HUDEP-2 (cell line): ENCODE data around the gene COLGALT1.

Experiments
- DNase-seq, 76 experiments: peaks; one replicate each; lab custom pipeline; 2025; ENCODE audit not compliant: unreplicated experiment in 76 of 76; lab: John Stamatoyannopoulos, UW

COLGALT1 gene

DNA sequence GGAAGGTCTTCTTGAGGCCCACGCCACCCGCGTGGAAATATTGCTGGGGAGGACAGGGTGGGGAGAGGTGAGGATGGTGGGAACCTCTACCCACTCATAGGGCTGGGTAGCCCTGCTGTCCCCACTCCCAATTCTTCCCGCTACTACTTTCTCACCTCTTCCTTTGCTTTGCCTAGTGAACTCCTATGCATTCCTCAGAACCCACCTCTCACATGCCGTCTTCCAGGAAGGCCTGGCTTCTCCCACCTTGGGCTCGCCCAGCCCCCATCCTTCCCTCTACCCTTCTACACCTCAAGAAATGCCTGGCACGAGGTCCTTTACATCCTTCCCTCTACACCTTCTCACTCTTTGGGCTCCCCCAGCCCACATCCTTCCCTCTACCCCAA, 62.4 kb downstream of the COLGALT1 start:
- no peak for DNase-seq

DNA sequence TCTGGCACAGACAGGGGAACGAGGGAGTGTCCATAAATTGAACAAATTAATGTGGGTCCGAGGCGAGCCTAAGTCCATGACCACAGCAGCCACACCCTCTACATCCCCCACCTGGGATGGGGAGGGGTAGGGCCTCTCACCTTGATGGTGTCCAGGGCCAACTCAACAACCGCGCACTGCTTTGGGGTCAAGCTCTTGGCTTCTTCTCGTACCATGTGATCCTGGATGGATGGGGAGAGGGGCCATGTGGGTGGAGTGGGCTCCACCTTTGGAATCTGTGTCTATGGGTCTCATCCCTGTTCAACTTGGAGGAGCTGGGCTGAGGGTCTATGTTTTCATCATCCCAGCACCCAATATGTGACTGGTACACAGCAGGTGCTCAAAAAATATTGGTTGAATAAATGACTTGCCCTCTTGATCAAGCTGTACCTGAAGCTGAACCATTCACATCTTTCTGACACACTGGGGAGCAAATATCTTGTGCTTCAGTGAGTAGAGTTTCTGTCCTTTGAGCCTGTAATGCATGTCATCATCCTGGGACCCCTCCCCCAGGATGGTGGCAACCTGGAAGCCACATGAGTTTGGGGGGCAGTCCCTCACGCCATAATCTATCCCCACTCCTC, 62.9 kb downstream of the COLGALT1 start:
- DNase-seq: no peak

DNA sequence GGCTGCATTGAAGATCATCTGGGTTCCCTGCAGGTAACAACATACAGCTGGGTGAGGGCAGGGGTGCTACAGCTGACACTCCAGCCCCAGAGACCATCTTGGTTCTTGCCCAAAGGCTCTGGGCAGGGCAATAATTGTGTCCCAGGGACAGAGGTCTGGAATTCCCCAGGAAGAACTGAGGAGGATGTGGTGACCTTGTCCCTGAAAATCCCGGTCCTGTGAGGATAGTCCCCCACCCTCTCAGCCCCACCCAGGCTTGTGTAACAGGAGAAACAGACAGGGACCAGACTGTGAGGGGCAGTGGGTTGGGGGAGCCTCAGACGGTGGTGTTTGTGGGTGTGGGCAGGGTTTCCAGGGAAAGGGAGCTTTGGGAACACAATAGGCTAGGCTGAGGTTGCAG, 63.5 kb downstream of the COLGALT1 start:
- no peak for DNase-seq

DNA sequence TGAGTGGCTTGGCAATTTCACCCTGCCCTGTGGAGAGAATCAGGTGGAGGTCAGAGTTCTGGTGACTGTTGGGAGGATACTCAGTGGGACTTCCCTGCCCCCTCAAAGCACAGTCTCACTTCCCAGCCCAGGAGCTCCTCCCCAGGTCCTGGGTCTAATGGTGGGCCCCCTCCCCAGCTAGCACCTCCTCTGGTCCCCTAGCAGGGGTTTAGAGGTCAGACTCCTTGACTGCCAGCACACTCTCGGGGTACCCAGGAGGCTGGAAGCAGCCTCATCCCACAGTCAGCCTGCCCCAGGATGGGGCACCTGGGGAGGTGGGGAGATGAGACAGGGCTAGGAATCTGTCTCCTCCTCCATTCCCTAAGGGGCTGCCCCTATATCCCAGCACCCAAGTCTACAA, 65.2 kb downstream of the COLGALT1 start:
- DNase-seq: no peak

DNA sequence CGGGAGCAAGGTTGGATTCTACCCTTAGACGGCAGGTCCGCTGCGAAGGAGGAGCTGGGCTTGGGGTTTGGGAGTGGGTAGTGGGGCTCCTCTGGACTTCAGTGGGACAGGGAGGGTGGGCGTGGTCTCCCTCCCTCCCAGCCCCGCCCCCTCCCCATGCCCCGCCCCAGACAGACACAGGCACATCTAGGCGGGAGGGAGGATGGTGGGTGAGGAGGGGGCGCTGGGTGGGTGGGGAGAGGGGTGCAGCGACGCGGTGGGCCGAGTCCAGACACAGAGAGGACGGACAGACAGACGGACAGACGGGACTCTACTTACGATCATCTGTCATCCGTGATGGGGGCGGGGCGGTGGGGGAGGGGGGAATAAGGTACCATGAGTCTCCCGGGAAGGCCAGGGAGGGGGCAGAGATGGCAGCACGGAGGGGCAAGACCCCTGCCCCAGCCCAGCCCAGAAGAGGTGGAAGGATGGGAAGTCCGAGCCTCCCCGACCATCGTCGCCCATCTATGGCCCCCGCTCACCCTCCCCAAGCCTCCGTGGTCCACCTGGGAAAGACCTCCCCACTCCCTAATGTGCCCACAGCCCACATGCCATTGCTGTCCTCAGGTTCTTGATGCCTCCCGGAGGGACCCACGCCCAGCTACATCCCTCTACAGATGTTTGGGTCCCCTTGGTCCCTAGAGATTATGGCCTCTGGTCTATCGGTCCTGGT, 67.9 kb downstream of the COLGALT1 start:
- no peak for DNase-seq

DNA sequence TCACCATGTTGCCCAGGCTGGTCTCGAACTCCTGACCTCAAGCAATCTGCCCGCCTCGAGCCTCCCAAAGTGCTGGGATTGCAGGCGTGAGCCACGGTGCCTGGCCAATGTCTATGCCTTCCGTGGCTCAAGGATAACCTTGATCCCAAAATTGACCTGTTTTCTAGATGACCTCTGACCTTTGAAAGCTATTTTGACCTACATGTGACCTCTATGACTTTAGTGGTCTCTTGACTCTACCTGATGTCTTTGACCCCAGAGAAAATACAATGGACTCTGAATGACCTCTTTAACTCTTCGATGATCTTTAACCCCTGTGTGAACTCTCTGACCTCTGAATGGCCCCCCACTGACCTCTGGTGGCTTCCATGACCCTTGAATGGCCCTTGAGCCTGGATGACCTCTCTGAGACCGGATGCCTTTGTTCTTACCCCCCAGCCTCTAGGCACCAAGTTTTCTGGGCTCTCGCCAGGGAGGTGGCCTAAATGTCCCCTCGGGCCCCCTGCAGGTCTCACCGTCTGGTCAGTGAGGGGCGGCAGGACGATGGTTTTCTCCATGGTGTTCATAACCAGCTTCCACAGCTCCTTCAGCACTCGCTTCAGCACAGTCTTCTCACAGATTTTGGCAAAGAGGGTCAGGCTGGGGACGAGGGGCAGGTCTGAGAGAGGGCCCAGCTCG, 69.0 kb downstream of the COLGALT1 start:
- DNase-seq: no peak

DNA sequence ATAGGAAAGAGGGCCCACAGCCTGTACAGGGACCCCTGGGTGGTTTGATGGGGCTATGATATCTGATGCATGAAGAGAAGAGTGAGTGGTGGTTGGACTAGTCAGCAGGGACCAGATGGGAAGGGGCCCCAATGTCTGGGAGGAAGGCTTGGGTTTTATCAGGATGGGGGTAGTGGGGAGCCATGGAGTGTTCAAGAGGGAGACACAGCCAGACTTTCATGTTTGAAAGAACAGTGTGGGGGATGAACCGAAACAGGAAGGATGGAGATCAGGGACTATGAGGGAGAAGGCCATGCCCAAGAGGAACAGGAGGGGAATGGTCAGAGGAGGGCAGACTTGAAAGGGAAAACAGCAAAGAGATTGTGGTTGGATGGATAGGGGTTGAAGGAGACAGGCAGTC, 69.6 kb downstream of the COLGALT1 start:
- no peak for DNase-seq

DNA sequence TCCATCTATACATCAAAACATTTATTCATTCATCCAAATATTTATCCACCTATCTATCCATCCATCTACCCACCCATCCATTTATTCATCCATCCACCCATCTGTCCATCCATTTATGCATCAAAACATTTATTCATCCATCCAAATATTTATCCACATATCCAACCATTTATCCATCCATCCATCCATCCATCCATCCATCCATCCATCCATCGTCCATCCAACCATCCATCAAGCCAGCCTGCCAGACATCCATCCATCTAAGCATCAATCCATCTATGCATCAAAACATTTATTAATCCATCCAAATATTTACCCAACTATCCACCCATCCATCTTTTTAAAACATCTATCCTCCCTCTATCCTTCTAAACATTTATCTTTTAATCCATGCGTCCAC, 70.5 kb downstream of the COLGALT1 start:
- no peak for DNase-seq

DNA sequence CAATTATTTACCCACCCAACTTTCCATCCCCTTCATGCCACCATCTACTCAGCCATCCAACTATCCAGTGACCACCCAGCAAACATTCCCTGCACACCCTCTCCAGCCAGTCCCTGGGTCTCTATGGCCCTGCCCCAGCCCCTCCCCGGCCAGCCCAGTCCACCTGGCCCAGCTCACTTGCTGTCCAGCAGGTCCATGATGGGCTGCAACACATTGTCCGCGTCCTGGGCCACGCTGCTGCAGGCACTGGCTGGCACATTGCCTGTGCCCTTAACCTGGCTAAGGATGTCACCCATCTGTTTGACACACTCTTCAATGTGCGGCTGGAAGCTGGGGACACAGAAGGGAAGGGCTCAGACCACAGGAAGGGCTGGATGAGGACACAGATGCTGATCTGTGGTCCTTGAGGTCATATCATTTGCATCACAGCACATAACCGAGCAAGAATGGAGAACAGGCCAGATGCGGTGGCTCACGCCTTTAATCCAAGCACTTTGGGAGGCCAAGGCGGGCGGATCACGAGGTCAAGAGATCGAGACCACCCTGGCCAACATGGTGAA, 71.1 kb downstream of the COLGALT1 start:
- DNase-seq: no peak

DNA sequence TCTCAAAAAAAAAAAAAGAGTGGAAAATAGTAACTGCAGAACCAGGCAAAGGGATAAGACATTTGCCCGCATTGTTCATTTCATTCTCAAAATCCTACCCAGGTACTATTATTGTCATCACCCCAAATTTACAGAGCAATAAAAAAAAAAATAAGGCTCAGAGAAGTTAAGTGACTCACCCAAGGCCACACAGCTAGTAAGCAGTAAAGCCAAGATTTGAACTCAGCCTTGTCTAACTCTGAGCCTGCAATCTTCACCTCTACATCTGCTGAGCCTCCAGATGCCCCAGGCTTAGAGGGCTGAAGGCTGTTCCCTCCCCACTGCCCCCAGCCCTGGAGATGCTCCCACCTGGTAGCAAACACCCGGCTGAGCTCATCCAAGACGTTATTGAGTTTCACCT, 71.7 kb downstream of the COLGALT1 start:
- no peak for DNase-seq

DNA sequence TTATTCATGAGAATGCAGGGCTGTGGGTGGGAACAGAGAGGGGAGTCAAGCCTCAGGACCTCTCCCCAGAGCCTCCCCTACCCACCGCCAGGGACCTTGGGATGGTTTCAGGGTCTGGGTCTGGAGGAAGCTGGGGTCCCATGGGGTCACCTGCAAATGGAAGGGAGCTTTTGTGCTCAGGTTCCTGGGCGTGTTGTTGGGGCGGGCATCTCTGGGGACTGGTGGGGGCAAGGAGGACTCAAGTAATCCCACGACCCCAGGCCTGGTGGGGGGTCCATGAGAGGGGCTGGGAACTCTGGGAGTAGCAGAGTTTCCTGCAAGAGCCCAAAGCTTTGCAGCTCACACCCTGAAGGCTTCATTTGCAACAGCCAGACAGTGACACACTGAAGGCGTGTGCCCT, 72.5 kb downstream of the COLGALT1 start:
- no peak for DNase-seq

DNA sequence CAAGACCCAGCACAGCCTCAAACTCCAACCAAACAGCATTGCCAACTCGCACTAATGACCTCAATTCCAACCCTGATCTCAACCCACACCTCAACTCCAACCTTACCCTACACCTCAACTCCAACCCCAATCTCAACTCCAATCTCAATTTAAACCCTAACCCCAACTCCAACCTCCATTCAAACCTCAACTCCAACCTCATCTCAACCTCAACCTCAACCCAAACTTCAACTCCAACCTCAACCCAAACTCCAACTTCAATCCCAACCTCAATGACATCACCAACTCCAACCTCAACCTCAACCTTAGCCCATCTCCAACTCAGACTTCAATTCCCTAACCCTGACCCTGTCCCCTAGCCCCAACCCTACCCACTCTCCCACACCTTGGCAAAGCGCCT, 74.3 kb downstream of the COLGALT1 start:
- no peak for DNase-seq

DNA sequence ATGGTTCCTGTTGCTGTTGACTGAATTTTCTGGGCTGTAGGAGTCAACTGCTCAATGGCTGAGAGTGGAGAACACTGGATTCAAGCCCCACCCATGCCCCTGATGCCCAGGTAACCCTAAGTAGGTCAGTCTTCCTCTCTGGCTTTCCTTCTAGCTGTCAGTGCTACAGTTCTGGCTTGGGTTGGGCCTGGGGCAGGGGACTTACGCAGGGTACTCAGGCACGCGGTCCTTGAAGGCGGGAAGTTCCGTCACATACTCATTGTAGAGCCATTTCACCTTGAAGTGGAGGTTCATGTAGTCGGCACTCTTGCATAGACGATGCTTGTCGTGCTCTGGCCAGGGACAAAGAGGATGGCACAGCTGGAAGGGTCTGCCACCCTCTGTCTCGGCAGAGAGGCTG, 77.1 kb downstream of the COLGALT1 start:
- no peak for DNase-seq
